NCI-H1417 (cell line): ENCODE measurements around the gene SUPT4H1.
A peak's percentile ranks its signal among the peaks of the same experiment; 100 is the strongest.

Source experiments
- DNase-seq, 3 experiments: peaks; one replicate each; lab custom pipeline; 2025; lab: John Stamatoyannopoulos, UW

SUPT4H1 gene

DNA sequence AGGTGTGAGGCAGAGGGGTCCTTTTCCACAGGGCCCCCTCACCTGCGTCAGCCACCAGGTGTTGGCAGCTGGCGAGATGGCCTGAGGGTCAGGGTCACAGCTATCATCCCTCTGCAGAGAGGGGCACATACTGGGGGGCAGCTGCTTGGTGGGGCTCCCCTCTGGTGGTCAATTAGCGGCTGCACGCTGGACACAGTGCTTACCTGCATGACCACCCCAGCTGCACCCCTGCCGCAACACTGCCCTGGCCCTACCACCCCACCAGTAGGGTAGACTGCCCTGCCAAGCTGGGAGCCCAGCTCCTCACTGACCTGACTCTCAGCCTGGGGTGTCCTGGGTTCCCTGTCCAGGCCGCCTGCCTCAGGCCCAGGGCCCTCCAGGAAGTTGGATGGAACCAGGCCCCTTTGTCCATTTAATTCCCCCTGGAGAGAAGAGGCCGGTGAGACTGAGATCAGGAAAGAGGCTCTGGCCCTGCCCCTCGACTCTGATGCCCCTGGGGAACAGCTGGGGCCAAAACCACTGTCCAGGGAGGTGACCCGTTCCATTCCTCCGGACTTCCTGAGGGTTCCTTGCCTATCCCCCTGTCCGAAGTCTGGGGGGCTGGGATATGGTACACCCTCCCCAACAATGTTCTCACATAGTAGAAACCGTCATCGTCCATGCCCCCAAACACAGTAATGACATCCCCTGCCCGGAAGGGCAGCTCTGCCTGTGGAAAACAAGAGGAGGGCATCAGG is 47.1 kb downstream of the SUPT4H1 start:
- DNase-seq = no peak

- DNase-seq = peak; percentile 31 to 69 (median 45)
These were observed 47.8 kb downstream of the SUPT4H1 start for GRCh38 chr17:58303971-58304749.

DNA sequence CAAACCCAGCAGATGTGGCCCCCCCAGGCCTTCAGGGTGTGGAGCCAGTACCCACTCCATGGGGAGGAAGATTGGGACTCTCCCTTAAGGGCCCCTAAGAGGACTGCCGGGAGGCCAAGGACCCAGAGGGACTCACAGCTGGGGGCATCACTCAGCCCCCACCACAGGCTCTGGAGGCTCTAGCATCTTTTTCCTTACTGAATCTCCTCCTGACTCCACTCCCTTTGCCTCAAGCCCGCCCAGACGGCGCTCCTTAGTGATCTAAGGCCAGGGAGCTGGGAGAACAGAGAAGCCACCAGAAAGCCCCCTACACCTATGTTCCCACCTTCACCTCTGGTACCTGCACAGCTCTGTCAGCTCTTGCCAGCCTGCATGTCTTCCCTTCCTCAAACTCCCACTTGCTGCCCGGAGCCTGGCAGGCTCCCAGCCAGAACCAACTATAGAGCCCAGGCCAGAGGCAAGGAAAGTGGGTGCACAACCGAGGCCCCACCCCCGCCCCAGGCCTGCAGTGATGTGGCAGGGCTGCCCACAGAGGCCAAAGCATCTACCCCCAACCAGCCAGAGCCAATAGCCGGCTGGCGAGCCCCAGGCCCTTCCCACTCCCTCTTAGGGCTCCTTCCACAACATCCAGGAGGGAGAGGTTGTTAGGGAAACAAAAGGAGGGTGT is 48.9 kb downstream of the SUPT4H1 start:
- DNase-seq = no peak

DNA sequence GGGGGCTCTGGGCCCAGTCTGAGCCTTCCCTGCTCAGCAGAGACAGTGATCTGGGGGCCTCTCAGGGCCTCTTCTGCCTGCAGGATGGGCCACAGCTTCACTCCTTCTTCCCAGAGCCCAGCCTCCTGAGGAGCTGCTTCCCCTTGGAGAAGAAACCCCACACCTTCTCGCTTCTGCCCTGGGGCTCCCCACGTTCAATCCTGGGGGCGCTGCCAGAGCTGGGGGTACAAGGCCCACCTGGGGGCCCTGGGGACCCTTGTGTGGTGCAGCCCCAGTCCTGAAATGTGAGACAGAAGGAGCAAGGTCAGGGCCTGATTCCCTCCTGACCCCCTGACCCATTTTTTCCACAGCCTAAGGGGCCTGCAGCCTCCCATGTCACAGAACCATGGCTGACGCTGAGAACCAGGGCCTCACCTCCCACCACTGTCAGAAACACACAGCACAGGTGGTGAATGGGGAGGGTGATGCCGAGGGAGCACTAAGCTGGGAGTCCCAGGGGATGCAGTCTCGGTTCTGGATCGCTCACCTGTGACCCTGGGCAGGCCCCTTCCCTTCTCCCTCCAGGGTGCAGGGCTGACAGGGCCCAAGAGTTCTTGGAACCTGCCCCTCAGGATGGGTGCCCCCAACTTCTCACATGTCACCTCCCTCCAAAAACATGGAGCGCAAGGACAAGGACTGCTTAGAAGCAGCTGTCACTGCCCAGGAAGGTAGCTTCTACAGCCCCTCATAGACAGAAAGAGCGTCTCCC is 49.7 kb downstream of the SUPT4H1 start:
- no peak for DNase-seq

DNA sequence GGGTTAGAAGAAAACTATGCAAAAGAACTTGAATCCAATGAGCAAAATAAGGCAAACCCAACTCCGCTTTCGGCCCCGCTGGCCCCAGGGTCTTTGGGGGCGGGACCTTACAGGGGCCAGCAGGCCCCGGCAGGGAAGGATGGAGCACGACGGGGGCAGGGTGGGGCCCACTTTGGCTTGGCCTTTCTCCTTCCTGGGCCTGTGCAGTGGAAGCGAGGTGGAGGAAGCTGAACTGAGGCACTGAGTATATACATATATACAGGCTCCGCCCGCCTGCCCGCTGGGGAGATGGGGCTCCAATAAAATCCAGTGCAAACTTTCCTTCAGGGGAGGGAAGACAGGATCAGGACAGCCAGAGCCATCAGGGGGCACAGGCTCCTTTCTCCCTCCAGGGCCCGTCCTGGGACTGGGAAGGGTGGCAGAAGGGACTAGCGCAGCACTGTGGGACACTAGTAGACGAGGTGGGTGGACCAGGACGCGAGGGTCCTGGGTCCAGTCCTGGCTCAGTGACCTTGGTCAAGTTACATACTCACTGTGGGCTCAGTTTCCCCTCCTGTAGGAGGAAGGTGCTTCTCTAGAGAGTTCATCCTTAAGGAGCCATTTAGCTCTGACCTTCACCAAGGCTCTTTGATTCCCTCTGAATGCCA is 50.4 kb downstream of the SUPT4H1 start:
- DNase-seq = no peak

- no peak for DNase-seq
These were observed 51.7 kb downstream of the SUPT4H1 start for GRCh38 chr17:58300336-58300735.
